AG04449 (cell line): ENCODE data around the gene RSBN1.

ENCODE experiments used
- CTCF ChIA-PET: fragments of 350-600 bp; formaldehyde crosslinking; extraction: SDS; loops from one replicate; lab custom pipeline; 2021; ENCODE audit warnings: antibody characterized with exemption; lab: Yijun Ruan, JAX
- POLR2A ChIA-PET: fragments of 400-600, 350-600 bp; formaldehyde crosslinking; extraction: SDS; loops from one replicate; lab custom pipeline; 2020; ENCODE audit warnings: antibody characterized with exemption, inconsistent platforms; lab: Yijun Ruan, JAX
- DNase-seq: peaks from one replicate; pipeline ENCODE4 v3.0.0-alpha.2; 2010; ENCODE audit warnings: low read depth, low spot score
- H3K4me3 ChIP-seq: 2 replicates; pipeline ENCODE4 v1.5.1; 2011; ENCODE audit warnings: low read depth, mild to moderate bottlenecking, control low read depth, low read length
- TF ChIP-seq, protein P1 (sequence below): IDR thresholded peaks from one replicate; pipeline ENCODE4 v1.5.1; 2011; ENCODE audit warnings: mild to moderate bottlenecking, moderate library complexity, low read length, control low read depth, inconsistent platforms; ENCODE audit not compliant: insufficient read depth; ENCODE audit errors: missing control alignments

RSBN1 gene

DNA sequence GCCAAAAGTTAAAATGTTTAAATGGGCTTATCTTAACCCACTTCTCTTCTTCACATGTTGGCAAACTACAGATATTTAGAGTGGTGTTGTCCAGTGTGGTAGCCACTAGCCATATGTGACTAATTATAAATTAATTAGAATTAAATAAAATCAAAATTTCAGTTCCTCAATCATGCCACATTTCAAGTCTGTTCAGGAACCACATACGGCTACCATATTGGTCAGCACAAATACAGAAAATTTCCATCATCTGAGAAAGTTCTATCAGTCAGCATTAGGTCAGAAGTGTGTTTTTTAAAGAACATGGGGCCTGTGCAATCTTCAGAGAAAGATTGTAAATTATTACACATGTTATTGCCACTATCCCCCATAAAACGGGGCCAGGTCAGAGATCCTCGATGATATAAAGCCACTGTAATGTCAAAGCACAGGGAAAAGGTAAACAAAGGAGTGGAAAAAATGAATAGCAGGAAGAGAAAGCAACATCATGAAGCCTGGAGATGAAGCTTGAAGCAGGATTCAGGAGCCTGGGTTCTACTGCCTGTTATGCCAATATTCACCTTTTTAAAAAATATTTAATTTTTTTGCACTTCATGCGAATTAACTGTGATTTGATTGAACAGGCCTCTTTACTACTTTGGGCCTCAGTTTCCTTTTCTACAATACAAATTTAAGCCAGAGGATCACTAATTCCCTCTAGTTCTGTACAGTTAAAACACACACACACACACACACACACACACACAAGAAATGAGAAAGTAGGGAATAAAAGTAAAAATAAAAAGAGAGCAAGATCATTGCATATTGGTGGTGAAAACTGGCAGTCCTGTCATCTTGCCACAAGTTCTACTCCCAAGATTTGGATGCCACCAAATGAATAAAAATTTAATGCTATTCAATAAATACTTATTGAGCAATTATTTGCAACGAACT, 2.3 kb downstream of the RSBN1 start:
- POLR2A ChIA-PET, result interaction anchor here (0.7 kb wide), 1 partner anchor 94 kb away, joined by 3 read pairs; the partner anchor contains the start of gene AP4B1
- CTCF ChIA-PET, result no interaction called here

DNA sequence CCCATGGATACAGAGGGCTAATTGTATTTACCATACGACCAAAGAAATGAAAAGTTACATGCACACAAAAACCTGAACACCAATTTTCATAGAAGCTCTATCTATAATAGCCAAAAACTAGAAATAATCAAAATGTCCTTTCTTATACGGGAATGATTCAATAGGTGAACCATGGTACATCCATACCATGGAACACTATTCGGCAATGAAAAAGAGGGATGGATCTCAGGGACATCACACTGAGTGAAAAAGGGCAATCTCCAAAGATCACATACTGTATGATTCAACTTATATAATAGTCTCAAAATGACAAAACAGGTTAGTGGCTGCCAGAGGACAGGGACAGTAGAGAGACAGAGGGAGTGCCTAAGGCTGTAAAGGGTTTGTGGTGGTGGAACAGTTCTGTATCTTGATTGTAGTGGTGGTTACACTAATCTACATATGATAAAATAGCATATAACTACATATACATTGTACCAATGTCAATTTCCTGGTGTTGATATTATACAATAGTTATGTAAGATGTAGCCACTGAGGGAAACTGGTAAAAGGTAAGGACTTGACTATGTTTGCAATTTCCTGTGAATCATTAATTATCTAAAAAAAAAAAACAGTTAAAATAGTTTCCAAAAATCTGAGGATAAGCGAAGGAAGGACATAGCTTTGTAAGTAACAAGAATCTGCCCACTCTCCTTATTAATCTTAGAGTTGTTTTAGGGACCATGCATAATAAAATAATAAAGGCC, 3.7 kb downstream of the RSBN1 start:
- DNase-seq, result no peak
- CTCF ChIA-PET, result no interaction called here
- H3K4me3 ChIP-seq, result no peak overlapping the region
- TF ChIP-seq, protein P1, sequence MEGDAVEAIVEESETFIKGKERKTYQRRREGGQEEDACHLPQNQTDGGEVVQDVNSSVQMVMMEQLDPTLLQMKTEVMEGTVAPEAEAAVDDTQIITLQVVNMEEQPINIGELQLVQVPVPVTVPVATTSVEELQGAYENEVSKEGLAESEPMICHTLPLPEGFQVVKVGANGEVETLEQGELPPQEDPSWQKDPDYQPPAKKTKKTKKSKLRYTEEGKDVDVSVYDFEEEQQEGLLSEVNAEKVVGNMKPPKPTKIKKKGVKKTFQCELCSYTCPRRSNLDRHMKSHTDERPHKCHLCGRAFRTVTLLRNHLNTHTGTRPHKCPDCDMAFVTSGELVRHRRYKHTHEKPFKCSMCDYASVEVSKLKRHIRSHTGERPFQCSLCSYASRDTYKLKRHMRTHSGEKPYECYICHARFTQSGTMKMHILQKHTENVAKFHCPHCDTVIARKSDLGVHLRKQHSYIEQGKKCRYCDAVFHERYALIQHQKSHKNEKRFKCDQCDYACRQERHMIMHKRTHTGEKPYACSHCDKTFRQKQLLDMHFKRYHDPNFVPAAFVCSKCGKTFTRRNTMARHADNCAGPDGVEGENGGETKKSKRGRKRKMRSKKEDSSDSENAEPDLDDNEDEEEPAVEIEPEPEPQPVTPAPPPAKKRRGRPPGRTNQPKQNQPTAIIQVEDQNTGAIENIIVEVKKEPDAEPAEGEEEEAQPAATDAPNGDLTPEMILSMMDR, result no peak
- POLR2A ChIA-PET, result no interaction called here

More for the DNA sequence above, 2.3 kb downstream of the RSBN1 start:
- no peak for DNase-seq
- H3K4me3 ChIP-seq, result peak overlapping the region; percentile 89
- TF ChIP-seq, protein P1, result no peak

DNA sequence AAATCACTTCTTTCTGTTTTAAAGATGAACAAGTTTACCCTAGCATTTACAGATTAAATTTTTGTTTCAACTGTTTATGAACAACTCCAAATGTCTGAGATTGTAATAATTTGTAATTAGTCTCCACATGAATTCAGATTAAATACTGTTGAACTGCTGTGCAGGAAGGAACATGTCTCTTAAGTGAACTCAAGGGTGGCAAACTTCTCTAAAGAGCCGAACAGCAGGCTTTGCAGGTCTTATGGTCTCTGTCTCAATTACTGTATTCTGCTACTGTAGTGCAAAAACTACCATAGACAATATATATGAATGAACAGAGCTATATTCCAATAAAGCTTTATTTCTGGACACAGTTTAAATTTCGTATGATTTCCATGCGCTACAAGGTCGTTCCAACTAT, 6.6 kb downstream of the RSBN1 start:
- H3K4me3 ChIP-seq, result no peak overlapping the region
- DNase-seq, result no peak
- CTCF ChIA-PET, result no interaction called here
- POLR2A ChIA-PET, result no interaction called here
- TF ChIP-seq, protein P1, result no peak

DNA sequence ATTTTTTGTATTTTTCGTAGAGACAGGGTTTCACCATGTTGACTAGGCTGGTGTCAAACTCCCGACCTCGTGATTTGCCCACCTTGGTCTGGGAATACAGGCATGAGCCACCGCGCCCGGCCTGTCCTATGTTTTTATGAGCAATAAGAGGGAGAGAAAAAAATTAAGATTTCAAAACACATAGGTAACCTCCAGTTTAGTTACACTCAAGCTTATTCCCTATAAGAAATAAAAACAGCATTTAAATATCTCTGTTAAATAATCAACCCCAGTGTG, 7.1 kb downstream of the RSBN1 start:
- no peak overlapping the region for H3K4me3 ChIP-seq
- POLR2A ChIA-PET, result no interaction called here
- DNase-seq, result no peak
- TF ChIP-seq, protein P1, result no peak
- CTCF ChIA-PET, result no interaction called here

DNA sequence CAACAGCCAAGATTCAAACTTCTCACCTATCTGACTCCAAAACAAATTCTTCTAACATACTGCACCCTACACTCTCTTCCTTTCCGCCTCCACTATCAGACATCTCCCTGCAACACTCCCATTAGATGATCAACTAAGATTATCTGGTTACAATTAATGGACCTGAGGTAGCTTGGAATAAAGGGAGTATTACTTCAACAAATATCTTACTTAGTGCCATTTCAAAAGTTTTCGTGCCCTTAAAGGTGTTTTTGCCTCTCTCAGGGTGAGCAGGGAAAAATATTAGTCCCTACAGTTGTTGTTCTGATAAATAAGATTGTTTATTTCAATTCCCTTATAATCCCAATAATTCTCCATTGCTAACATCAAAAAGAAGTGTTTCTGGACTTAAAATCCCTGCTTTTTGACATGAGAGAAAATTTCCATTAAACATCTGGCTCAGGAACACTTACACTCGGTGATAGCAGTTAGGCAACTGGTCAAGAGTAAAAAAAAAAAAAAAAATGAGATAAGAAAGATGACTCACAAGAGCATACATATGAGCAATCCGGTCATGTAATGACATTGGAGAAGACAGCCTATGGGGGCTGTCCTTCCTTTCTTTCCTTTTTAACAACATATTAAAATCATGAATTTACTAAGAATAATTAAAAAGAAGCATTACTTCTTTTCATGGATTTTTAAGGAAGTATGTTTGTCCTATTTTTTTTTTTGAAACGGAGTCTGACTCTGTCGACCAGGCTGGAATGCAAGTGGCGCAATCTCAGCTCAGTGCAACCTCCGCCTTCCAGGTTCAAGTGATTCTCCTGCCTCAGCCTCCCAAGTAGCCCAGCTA, 7.6 kb downstream of the RSBN1 start:
- TF ChIP-seq, protein P1, result no peak
- no peak for DNase-seq
- H3K4me3 ChIP-seq, result no peak overlapping the region
- CTCF ChIA-PET, result no interaction called here
- POLR2A ChIA-PET, result interaction anchor here (1.3 kb wide), 1 partner anchor 8 kb away, joined by 4 read pairs; the partner anchor contains the start of gene RSBN1
